Loucy (cell line): ENCODE results near the gene ARFGEF3.

Experiments used
- H2AFZ ChIP-seq: fragments of 200-600 bp; sonication (generic); 2 replicates; pipeline ENCODE4 v1.6.0; 2016; ENCODE audit warnings: antibody characterized with exemption, mild to moderate bottlenecking, low read length, moderate library complexity
- H3F3A ChIP-seq: fragments of 200-600 bp; 2 replicates; pipeline ENCODE4 v1.6.0; 2016; ENCODE audit warnings: antibody characterized with exemption, low read depth, mild to moderate bottlenecking
- H3K27me3 ChIP-seq: fragments of 200-600 bp; sonication (generic); 2 replicates; pipeline ENCODE4 v1.6.1; 2014; ENCODE audit warnings: low read length, mild to moderate bottlenecking; ENCODE audit not compliant: insufficient read depth, poor library complexity, severe bottlenecking
- H3K36me3 ChIP-seq: fragments of 200-600 bp; sonication (generic); 2 replicates; pipeline ENCODE4 v1.6.1; 2016; ENCODE audit warnings: low read length; ENCODE audit not compliant: insufficient read depth
- H3K4me1 ChIP-seq: fragments of 200-600 bp; sonication (generic); 2 replicates; pipeline ENCODE4 v1.5.1; 2014; ENCODE audit warnings: low read length, mild to moderate bottlenecking; ENCODE audit not compliant: insufficient read depth, poor library complexity, severe bottlenecking
- H3K4me2 ChIP-seq: fragments of 200-600 bp; sonication (generic); 2 replicates; pipeline ENCODE4 v1.6.0; 2014; ENCODE audit warnings: antibody characterized with exemption, low read length, low read depth, mild to moderate bottlenecking; ENCODE audit not compliant: poor library complexity, severe bottlenecking
- H3K4me3 ChIP-seq: fragments of 200-600 bp; sonication (generic); 2 replicates; pipeline ENCODE4 v1.5.1; 2014; ENCODE audit warnings: low read length, mild to moderate bottlenecking, mixed read lengths; ENCODE audit not compliant: poor library complexity, severe bottlenecking
- H3K79me2 ChIP-seq: fragments of 200-600 bp; sonication (generic); 2 replicates; pipeline ENCODE4 v1.6.1; 2014; ENCODE audit warnings: low read length; ENCODE audit not compliant: insufficient read depth
- H3K9ac ChIP-seq: fragments of 200-600 bp; sonication (generic); 2 replicates; pipeline ENCODE4 v1.6.0; 2014; ENCODE audit warnings: mild to moderate bottlenecking, low read depth, low read length, moderate library complexity; ENCODE audit not compliant: poor library complexity, severe bottlenecking
- H3K9me2 ChIP-seq: fragments of 200-600 bp; sonication (generic); replicated peaks from 2 replicates; pipeline ENCODE4 v1.6.1; 2016; ENCODE audit warnings: low read depth, low read length, mixed read lengths
- H3K9me3 ChIP-seq: fragments of 200-600 bp; sonication (generic); 2 replicates; pipeline ENCODE4 v1.6.1; 2014; ENCODE audit warnings: mild to moderate bottlenecking, antibody characterized with exemption, low read length, low read depth; ENCODE audit not compliant: insufficient read depth
- H4K20me1 ChIP-seq: fragments of 200-600 bp; sonication (generic); 2 replicates; pipeline ENCODE4 v1.6.0; 2014; ENCODE audit warnings: antibody characterized with exemption, low read length, mild to moderate bottlenecking; ENCODE audit not compliant: insufficient read depth, poor library complexity, severe bottlenecking
- EZH2phosphoT487 ChIP-seq: fragments of 200-600 bp; IDR thresholded peaks from 2 replicates; pipeline ENCODE4 v1.6.1; 2018; ENCODE audit warnings: antibody characterized with exemption, mild to moderate bottlenecking, moderate library complexity, borderline replicate concordance
- TF ChIP-seq, protein P1 (sequence below): fragments of 200-600 bp; sonication (generic); conservative IDR thresholded peaks from 2 replicates; pipeline ENCODE4 v1.5.1; 2014; ENCODE audit warnings: mild to moderate bottlenecking, antibody characterized with exemption, low read length

The ARFGEF3 gene

DNA sequence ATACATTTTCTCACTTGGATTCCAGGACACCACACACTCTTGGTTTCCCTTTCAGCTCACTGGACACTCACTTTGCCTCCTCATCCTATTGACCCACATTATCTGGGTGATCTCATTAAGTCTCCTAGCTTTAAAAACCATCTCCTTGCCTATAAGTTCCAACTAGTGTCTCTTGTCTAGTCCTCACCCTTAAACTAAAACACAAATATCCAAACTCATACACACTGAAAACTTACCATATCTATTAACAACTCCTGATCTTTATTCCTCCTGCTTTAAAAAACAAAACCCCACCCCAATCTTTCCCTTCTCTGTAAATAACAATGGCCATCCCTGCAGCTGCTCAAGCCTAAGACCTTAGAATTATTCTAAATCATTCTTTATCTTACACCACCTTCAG lies 212.5 kb downstream of the ARFGEF3 start:
- Histone ChIP-seq H3K36me3 (no peaks in the 10 kb centered on the region), H3K9ac (no peak overlapping the region), H3K4me3 (no peak overlapping the region), H4K20me1 (no peaks in the 10 kb centered on the region), H3K4me1 (peaks cover 6% of the 10 kb centered on the region), H2AFZ (no peak overlapping the region), H3K79me2 (no peaks in the 10 kb centered on the region), H3F3A (no peaks in the 10 kb centered on the region), H3K9me3 (no peaks in the 10 kb centered on the region), H3K9me2 (no peaks in the 10 kb centered on the region), H3K4me2 (no peak overlapping the region), H3K27me3 (no peaks in the 10 kb centered on the region)
- TF ChIP-seq EZH2phosphoT487 = no peak
- TF ChIP-seq, protein P1, sequence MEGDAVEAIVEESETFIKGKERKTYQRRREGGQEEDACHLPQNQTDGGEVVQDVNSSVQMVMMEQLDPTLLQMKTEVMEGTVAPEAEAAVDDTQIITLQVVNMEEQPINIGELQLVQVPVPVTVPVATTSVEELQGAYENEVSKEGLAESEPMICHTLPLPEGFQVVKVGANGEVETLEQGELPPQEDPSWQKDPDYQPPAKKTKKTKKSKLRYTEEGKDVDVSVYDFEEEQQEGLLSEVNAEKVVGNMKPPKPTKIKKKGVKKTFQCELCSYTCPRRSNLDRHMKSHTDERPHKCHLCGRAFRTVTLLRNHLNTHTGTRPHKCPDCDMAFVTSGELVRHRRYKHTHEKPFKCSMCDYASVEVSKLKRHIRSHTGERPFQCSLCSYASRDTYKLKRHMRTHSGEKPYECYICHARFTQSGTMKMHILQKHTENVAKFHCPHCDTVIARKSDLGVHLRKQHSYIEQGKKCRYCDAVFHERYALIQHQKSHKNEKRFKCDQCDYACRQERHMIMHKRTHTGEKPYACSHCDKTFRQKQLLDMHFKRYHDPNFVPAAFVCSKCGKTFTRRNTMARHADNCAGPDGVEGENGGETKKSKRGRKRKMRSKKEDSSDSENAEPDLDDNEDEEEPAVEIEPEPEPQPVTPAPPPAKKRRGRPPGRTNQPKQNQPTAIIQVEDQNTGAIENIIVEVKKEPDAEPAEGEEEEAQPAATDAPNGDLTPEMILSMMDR = no peak

GRCh38 chr6:138374815-138375214 lies 213.1 kb downstream of the ARFGEF3 start:
- no peak overlapping the region for H3K4me2 ChIP-seq
- H3F3A ChIP-seq = no peaks in the 10 kb centered on the region
- H3K4me1 ChIP-seq = peaks cover 6% of the 10 kb centered on the region
- H3K36me3 ChIP-seq = no peaks in the 10 kb centered on the region
- H3K9me3 ChIP-seq = no peaks in the 10 kb centered on the region
- no peaks in the 10 kb centered on the region for H4K20me1 ChIP-seq
- H3K4me3 ChIP-seq = no peak overlapping the region
- H3K27me3 ChIP-seq = no peaks in the 10 kb centered on the region
- H2AFZ ChIP-seq = no peak overlapping the region
- H3K9me2 ChIP-seq = no peaks in the 10 kb centered on the region
- TF ChIP-seq, protein P1 = no peak
- TF ChIP-seq EZH2phosphoT487 = no peak
- H3K79me2 ChIP-seq = no peaks in the 10 kb centered on the region
- H3K9ac ChIP-seq = no peak overlapping the region

GRCh38 chr6:138377042-138377441 lies 215.3 kb downstream of the ARFGEF3 start:
- H3K9ac ChIP-seq = no peak overlapping the region
- no peaks in the 10 kb centered on the region for H3K9me3 ChIP-seq
- H3K4me2 ChIP-seq = no peak overlapping the region
- H3K27me3 ChIP-seq = no peaks in the 10 kb centered on the region
- H3K36me3 ChIP-seq = no peaks in the 10 kb centered on the region
- H3K9me2 ChIP-seq = no peaks in the 10 kb centered on the region
- no peak overlapping the region for H2AFZ ChIP-seq
- H3K4me1 ChIP-seq = peaks cover 6% of the 10 kb centered on the region
- no peaks in the 10 kb centered on the region for H4K20me1 ChIP-seq
- TF ChIP-seq EZH2phosphoT487 = no peak
- TF ChIP-seq, protein P1 = no peak
- H3K79me2 ChIP-seq = no peaks in the 10 kb centered on the region
- no peaks in the 10 kb centered on the region for H3F3A ChIP-seq
- no peak overlapping the region for H3K4me3 ChIP-seq
